GM10266 (cell line): ENCODE results near the gene MFSD2B.
A peak's percentile ranks its signal among the peaks of the same experiment; 100 is the strongest.

Experiments used
- DNase-seq: peaks from one replicate; pipeline ENCODE4 v3.0.0; 2012; ENCODE audit errors: extremely low spot score
- CTCF ChIP-seq: IDR thresholded peaks from 2 replicates; pipeline ENCODE4 v1.5.1; 2012; ENCODE audit warnings: mild to moderate bottlenecking, low read depth; ENCODE audit not compliant: control insufficient read depth, insufficient read depth; ENCODE audit errors: missing control alignments

Gene MFSD2B, protein sequence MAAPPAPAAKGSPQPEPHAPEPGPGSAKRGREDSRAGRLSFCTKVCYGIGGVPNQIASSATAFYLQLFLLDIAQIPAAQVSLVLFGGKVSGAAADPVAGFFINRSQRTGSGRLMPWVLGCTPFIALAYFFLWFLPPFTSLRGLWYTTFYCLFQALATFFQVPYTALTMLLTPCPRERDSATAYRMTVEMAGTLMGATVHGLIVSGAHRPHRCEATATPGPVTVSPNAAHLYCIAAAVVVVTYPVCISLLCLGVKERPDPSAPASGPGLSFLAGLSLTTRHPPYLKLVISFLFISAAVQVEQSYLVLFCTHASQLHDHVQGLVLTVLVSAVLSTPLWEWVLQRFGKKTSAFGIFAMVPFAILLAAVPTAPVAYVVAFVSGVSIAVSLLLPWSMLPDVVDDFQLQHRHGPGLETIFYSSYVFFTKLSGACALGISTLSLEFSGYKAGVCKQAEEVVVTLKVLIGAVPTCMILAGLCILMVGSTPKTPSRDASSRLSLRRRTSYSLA

DNA sequence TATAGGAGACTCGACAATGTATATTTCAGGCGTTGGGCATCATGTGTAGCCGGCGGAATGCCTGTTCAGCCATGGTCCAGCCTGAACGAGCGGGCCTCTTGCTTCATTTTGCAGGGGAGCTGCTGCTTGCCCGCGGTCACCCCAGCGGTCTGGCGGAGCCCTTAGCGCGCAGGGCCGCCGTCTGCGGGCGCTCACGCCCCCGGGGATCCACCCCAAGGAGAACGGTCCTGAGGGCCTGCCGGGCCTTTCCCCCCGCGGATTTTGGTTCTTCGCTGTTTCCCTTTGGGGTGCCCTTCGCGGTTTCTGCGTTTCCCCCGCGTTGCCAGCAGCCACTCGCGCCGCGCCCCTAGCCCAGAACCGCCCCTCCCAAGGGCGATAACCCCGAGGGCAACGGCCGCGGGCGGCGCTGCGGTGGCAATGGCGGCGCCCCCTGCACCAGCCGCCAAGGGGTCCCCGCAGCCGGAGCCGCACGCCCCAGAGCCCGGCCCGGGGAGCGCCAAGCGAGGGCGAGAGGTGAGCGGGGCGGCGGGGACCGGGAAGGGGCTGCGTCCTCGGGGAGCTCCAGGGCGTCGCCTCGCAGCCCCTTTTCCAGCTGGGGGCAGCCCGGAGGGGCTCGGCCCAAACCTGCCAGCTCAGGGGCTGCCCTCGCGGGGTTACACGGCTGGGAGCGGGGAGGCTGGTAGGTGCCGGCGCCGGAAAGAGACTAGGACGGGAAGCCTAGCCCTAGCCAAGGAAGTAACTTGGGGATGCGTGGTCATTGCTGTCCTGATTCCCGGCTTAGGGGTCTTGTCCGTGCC lies at the start of gene MFSD2B:
TSS of gene MFSD2B (plus strand) at position 406 of the 797 bp plus-strand sequence. CDS start at position 418, 12 bp downstream.
- peak; percentile 57 for DNase-seq
- TF ChIP-seq CTCF = no peak

- no peak for DNase-seq
- TF ChIP-seq CTCF = no peak
Observed at GRCh38 chr2:23967846-23968245, 42.0 kb upstream of the MFSD2B start.

DNA sequence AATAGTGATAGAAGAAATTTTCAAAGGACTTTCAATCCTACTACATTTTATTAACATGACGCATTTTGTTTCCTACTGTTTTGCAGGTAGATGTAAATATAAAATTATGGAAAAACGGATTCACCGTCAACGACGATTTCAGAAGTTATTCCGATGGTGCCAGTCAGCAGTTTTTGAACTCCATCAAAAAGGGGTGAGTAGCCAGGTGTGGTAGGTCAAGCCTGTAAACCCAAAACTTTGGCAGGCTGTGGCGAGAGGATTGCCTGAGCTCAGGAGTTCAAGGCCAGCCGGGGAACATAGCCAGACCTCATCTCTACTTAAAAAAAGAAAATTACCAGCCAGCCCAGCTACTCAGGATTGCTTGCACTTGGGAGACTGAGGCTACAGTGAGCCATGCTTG lies 33.0 kb upstream of the MFSD2B start:
- TF ChIP-seq CTCF = no peak

DNA sequence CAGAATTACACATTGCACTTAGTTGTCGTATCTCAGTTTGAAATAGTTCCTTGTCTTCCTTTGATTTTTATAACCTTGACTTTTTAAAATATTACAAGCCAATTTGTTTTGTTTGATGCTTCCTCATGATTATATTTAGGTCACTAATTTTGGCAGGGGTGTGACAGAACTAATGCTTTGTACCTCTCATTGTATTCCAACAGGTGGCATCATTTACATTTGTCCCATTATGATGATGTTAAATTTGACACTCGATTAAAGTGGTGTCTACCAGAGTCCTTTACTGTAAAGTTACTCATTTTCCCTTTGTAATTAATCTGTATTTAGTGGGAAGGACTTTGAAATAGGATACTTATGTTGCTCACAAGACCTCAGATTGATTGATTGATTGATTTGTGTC lies 21.5 kb upstream of the MFSD2B start:
- DNase-seq = no peak

More for the DNA sequence above, 33.0 kb upstream of the MFSD2B start:
- no peak for DNase-seq

GRCh38 chr2:23992931-23993330 lies 17.0 kb upstream of the MFSD2B start:
- no peak for TF ChIP-seq CTCF
- no peak for DNase-seq

More for the DNA sequence above, 21.5 kb upstream of the MFSD2B start:
- TF ChIP-seq CTCF = peak; percentile 17

- DNase-seq = no peak
- no peak for TF ChIP-seq CTCF
Observed at GRCh38 chr2:23993736-23994269, 16.1 kb upstream of the MFSD2B start.
